ENCODE data around the gene UNC80. TPM values are rescaled to one million over a fixed set of nuclear protein-coding genes. Genes with fewer than 3 reads are reported as not detected.

Gene UNC80
- total RNA-seq, 1 experiment from 2014 or later, result not detected

GRCh38 chr2:209845666-209846065, 74.0 kb downstream of the UNC80 start:
- Histone ChIP-seq H3K9me2 (replicated peaks; ENCODE audit: low read length) (no peaks in the 10 kb centered on the region), H3K79me2 (ENCODE audit: low read length) (no peaks in the 10 kb centered on the region), H3K27ac (ENCODE audit: low read length) (no peak overlapping the region), H3K9me3 (ENCODE audit: low read length) (no peaks in the 10 kb centered on the region), H3K4me1 (ENCODE audit: insufficient read depth, low read length) (no peaks in the 10 kb centered on the region), H2AFZ (ENCODE audit: low read length) (no peak overlapping the region), H3K4me3 (ENCODE audit: low read length) (no peak overlapping the region), H3K9ac (ENCODE audit: low read length) (no peak overlapping the region), H3K36me3 (ENCODE audit: low read depth, low read length) (no peaks in the 10 kb centered on the region), H3K4me2 (ENCODE audit: low read length) (no peak overlapping the region), H3F3A (ENCODE audit: low read length, unreplicated experiment) (no peaks in the 10 kb centered on the region), H4K20me1 (ENCODE audit: low read length) (no peaks in the 10 kb centered on the region), H3K27me3 (ENCODE audit: low read length) (peaks cover 38% of the 10 kb centered on the region)
- ATAC-seq, result no peak
- no TSS peak for BruUV-seq (replicated peaks)
- DNase-seq, result no peak
- POLR2A ChIA-PET (ENCODE audit: unreplicated experiment), result no interaction called here
- CTCF ChIA-PET, result no interaction called here
- intact Hi-C loops (cut with micrococcal nuclease), result no loop called here
- no peak for TF ChIP-seq EZH2 (IDR thresholded peaks at IDR 0.05; ENCODE audit: low read length, unreplicated experiment)
- TF ChIP-seq EZH2phosphoT487 (IDR thresholded peaks at IDR 0.05; ENCODE audit: borderline replicate concordance, low read length), result no peak
- TF ChIP-seq CTCF (conservative IDR thresholded peaks at IDR 0.05; ENCODE audit: low read depth, low read length), result no peak

- no peaks in the 10 kb centered on the region for H3K4me1 ChIP-seq (ENCODE audit: insufficient read depth, low read length)
- no peak overlapping the region for H3K4me2 ChIP-seq (ENCODE audit: low read length)
- H3K36me3 ChIP-seq (ENCODE audit: low read depth, low read length), result no peaks in the 10 kb centered on the region
- H3F3A ChIP-seq (ENCODE audit: low read length, unreplicated experiment), result no peaks in the 10 kb centered on the region
- intact Hi-C loops (cut with micrococcal nuclease), result no loop called here
- TF ChIP-seq EZH2 (IDR thresholded peaks at IDR 0.05; ENCODE audit: low read length, unreplicated experiment) (no peak), CTCF (conservative IDR thresholded peaks at IDR 0.05; ENCODE audit: low read depth, low read length) (no peak), EZH2phosphoT487 (IDR thresholded peaks at IDR 0.05; ENCODE audit: borderline replicate concordance, low read length) (no peak)
- ATAC-seq (no peak), DNase-seq (no peak)
- CTCF ChIA-PET, result no interaction called here
- H3K4me3 ChIP-seq (ENCODE audit: low read length), result no peak overlapping the region
- BruUV-seq (replicated peaks), result no TSS peak
- H3K79me2 ChIP-seq (ENCODE audit: low read length), result no peaks in the 10 kb centered on the region
- POLR2A ChIA-PET (ENCODE audit: unreplicated experiment), result no interaction called here
- no peak overlapping the region for H3K27ac ChIP-seq (ENCODE audit: low read length)
- peaks cover 8% of the 10 kb centered on the region; the same call in 1 of the 2 replicates for H3K27me3 ChIP-seq (ENCODE audit: low read length)
- H3K9me3 ChIP-seq (ENCODE audit: low read length), result no peaks in the 10 kb centered on the region
- no peaks in the 10 kb centered on the region for H3K9me2 ChIP-seq (replicated peaks; ENCODE audit: low read length)
- no peak overlapping the region for H2AFZ ChIP-seq (ENCODE audit: low read length)
- no peaks in the 10 kb centered on the region for H4K20me1 ChIP-seq (ENCODE audit: low read length)
- no peak overlapping the region for H3K9ac ChIP-seq (ENCODE audit: low read length)
Observed at GRCh38 chr2:209864716-209865295, 93.2 kb downstream of the UNC80 start.

GRCh38 chr2:209868271-209868994, 96.8 kb downstream of the UNC80 start:
- POLR2A ChIA-PET (ENCODE audit: unreplicated experiment), result no interaction called here
- Histone ChIP-seq H3F3A (ENCODE audit: low read length, unreplicated experiment) (no peaks in the 10 kb centered on the region), H3K9me3 (ENCODE audit: low read length) (no peaks in the 10 kb centered on the region), H3K27me3 (ENCODE audit: low read length) (peaks cover 10% of the 10 kb centered on the region; the same call in 1 of the 2 replicates), H3K4me2 (ENCODE audit: low read length) (no peak overlapping the region), H3K27ac (ENCODE audit: low read length) (no peak overlapping the region), H4K20me1 (ENCODE audit: low read length) (no peaks in the 10 kb centered on the region), H3K4me1 (ENCODE audit: insufficient read depth, low read length) (no peaks in the 10 kb centered on the region), H3K9me2 (replicated peaks; ENCODE audit: low read length) (no peaks in the 10 kb centered on the region), H3K79me2 (ENCODE audit: low read length) (no peaks in the 10 kb centered on the region), H3K4me3 (ENCODE audit: low read length) (no peak overlapping the region), H2AFZ (ENCODE audit: low read length) (no peak overlapping the region), H3K9ac (ENCODE audit: low read length) (no peak overlapping the region), H3K36me3 (ENCODE audit: low read depth, low read length) (no peaks in the 10 kb centered on the region)
- TF ChIP-seq EZH2phosphoT487 (IDR thresholded peaks at IDR 0.05; ENCODE audit: borderline replicate concordance, low read length), result no peak
- TF ChIP-seq EZH2 (IDR thresholded peaks at IDR 0.05; ENCODE audit: low read length, unreplicated experiment), result no peak
- TF ChIP-seq CTCF (conservative IDR thresholded peaks at IDR 0.05; ENCODE audit: low read depth, low read length), result no peak
- intact Hi-C loops (cut with micrococcal nuclease), result no loop called here
- ATAC-seq, result no peak
- BruUV-seq (replicated peaks), result no TSS peak
- CTCF ChIA-PET, result no interaction called here
- DNase-seq, result no peak
